HL-60 (cell line): ENCODE data around the gene CD36.

Experiments used
- DNase-seq, 2 experiments: peaks; one replicate each; pipeline ENCODE4 v3.0.0-alpha.2; 2010 to 2020; ENCODE audit warnings: low read depth in 1 of 2, low spot score in 1 of 2
- H3K27ac ChIP-seq: fragments of 250-450 bp; sonication (Bioruptor Pico); replicated peaks from 2 replicates; pipeline ENCODE4 v1.5.1; 2020; ENCODE audit warnings: mild to moderate bottlenecking, moderate library complexity
- H3K27me3 ChIP-seq: fragments of 250-450 bp; sonication (Bioruptor Pico); 2 replicates; pipeline ENCODE4 v1.5.1; 2021; ENCODE audit warnings: mild to moderate bottlenecking, moderate library complexity; ENCODE audit not compliant: insufficient read depth, poor library complexity, severe bottlenecking
- H3K4me3 ChIP-seq: replicated peaks from 2 replicates; pipeline ENCODE4 v1.5.1; 2011; ENCODE audit warnings: mild to moderate bottlenecking, control low read depth, low read length; ENCODE audit not compliant: insufficient read depth
- GABPA ChIP-seq: IDR thresholded peaks from 2 replicates; pipeline ENCODE4 v1.6.1; 2012; ENCODE audit warnings: low read depth
- POLR2AphosphoS5 ChIP-seq: IDR thresholded peaks from 2 replicates; pipeline ENCODE4 v1.6.1; 2012; ENCODE audit warnings: low read depth
- SPI1 ChIP-seq: IDR thresholded peaks from 2 replicates; pipeline ENCODE4 v1.6.1; 2012; ENCODE audit warnings: low read depth, mild to moderate bottlenecking, borderline replicate concordance
- TF ChIP-seq, protein P1 (sequence below): IDR thresholded peaks from 2 replicates; pipeline ENCODE4 v1.6.1; 2012; ENCODE audit warnings: low read depth; ENCODE audit not compliant: insufficient replicate concordance
- TF ChIP-seq, protein P2 (sequence below): IDR thresholded peaks from one replicate; pipeline ENCODE4 v1.5.1; 2011; ENCODE audit warnings: low read length, control low read depth, inconsistent platforms; ENCODE audit not compliant: insufficient read depth

The CD36 gene

DNA sequence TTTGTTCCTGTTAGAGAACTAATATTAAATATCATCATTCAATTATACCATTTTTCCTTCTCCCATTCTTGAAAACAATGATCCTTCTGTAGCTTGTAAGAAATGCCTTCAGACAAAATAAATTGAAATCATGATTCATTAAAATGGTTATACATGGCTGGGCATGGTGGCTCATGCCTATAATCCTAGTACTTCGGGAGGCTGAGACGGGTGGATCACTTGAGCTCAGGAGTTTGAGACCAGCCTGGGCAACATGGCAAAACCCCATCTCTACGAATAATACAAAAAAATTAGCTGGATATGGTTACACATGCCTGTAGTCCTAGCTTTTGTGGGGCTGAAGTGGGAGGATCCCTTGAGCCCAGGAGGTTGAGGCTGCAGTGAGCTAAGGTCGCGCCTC, 13.0 kb downstream of the CD36 start:
- no peaks in the 10 kb centered on the region for H3K27me3 ChIP-seq
- H3K4me3 ChIP-seq = no peak overlapping the region
- H3K27ac ChIP-seq = no peak overlapping the region
- TF ChIP-seq POLR2AphosphoS5 = no peak
- TF ChIP-seq, protein P1, sequence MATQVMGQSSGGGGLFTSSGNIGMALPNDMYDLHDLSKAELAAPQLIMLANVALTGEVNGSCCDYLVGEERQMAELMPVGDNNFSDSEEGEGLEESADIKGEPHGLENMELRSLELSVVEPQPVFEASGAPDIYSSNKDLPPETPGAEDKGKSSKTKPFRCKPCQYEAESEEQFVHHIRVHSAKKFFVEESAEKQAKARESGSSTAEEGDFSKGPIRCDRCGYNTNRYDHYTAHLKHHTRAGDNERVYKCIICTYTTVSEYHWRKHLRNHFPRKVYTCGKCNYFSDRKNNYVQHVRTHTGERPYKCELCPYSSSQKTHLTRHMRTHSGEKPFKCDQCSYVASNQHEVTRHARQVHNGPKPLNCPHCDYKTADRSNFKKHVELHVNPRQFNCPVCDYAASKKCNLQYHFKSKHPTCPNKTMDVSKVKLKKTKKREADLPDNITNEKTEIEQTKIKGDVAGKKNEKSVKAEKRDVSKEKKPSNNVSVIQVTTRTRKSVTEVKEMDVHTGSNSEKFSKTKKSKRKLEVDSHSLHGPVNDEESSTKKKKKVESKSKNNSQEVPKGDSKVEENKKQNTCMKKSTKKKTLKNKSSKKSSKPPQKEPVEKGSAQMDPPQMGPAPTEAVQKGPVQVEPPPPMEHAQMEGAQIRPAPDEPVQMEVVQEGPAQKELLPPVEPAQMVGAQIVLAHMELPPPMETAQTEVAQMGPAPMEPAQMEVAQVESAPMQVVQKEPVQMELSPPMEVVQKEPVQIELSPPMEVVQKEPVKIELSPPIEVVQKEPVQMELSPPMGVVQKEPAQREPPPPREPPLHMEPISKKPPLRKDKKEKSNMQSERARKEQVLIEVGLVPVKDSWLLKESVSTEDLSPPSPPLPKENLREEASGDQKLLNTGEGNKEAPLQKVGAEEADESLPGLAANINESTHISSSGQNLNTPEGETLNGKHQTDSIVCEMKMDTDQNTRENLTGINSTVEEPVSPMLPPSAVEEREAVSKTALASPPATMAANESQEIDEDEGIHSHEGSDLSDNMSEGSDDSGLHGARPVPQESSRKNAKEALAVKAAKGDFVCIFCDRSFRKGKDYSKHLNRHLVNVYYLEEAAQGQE = no peak
- no peak for TF ChIP-seq GABPA
- TF ChIP-seq, protein P2, sequence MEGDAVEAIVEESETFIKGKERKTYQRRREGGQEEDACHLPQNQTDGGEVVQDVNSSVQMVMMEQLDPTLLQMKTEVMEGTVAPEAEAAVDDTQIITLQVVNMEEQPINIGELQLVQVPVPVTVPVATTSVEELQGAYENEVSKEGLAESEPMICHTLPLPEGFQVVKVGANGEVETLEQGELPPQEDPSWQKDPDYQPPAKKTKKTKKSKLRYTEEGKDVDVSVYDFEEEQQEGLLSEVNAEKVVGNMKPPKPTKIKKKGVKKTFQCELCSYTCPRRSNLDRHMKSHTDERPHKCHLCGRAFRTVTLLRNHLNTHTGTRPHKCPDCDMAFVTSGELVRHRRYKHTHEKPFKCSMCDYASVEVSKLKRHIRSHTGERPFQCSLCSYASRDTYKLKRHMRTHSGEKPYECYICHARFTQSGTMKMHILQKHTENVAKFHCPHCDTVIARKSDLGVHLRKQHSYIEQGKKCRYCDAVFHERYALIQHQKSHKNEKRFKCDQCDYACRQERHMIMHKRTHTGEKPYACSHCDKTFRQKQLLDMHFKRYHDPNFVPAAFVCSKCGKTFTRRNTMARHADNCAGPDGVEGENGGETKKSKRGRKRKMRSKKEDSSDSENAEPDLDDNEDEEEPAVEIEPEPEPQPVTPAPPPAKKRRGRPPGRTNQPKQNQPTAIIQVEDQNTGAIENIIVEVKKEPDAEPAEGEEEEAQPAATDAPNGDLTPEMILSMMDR = no peak
- DNase-seq = no peak

DNA sequence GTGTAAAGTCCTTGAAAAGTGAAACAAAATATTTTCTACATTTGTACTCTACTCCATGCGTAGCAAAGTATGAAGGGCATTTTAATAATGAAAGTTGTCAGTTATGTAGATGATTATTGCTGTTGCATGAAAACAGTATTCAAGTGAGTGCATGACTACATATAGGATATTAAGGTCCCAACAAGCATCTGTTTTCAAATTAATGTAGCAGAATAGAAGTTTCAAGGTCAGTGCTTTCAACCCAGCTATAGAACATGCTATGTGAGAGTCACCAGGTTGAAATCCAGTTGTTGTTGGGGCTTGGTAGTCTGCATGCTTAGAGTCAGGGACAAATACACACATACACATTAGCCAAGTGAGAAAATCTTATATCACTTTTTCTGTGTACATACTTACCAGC, 14.8 kb downstream of the CD36 start:
- Histone ChIP-seq H3K4me3 (no peak overlapping the region), H3K27me3 (no peaks in the 10 kb centered on the region), H3K27ac (no peak overlapping the region)
- no peak for DNase-seq
- no peak for TF ChIP-seq SPI1
- TF ChIP-seq, protein P2 = no peak
- no peak for TF ChIP-seq POLR2AphosphoS5
- TF ChIP-seq GABPA = no peak
- TF ChIP-seq, protein P1 = no peak

DNA sequence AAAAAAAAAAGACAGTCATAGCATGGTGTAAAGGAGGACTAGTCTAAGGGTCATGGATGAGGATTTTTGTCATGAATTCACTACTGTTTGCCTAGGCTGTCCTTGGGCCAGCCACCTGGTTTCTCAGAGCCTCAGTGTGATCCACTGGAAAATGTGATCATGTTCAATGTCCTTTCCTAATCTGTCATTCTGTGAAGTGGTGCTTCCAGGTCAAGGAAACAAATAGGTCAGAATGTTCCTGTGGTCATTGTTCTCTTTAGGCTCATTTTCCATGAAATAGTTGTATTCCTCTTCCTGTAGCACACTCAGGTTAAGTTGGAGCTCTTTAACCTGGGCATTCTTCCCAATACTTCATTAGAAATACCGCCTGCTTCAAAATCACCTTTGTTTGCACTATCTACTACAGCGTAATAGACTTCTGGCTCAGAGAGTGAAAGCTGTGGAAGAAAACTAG, 16.5 kb downstream of the CD36 start:
- no peak overlapping the region for H3K4me3 ChIP-seq
- TF ChIP-seq, protein P1 = no peak
- TF ChIP-seq, protein P2 = no peak
- TF ChIP-seq GABPA (no peak), POLR2AphosphoS5 (no peak), SPI1 (no peak)
- H3K27ac ChIP-seq = no peak overlapping the region
- no peaks in the 10 kb centered on the region for H3K27me3 ChIP-seq
- no peak for DNase-seq
